ENCODE results near the gene CCDC51.
A peak's percentile ranks its signal among the peaks of the same experiment; 100 is the strongest.
"Not testable (repeated sequence)": the region's sequence is repeated elsewhere in the genome, so short reads cannot be mapped to it uniquely, and the experiment has no call there.

CCDC51 gene, protein sequence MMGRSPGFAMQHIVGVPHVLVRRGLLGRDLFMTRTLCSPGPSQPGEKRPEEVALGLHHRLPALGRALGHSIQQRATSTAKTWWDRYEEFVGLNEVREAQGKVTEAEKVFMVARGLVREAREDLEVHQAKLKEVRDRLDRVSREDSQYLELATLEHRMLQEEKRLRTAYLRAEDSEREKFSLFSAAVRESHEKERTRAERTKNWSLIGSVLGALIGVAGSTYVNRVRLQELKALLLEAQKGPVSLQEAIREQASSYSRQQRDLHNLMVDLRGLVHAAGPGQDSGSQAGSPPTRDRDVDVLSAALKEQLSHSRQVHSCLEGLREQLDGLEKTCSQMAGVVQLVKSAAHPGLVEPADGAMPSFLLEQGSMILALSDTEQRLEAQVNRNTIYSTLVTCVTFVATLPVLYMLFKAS

DNA sequence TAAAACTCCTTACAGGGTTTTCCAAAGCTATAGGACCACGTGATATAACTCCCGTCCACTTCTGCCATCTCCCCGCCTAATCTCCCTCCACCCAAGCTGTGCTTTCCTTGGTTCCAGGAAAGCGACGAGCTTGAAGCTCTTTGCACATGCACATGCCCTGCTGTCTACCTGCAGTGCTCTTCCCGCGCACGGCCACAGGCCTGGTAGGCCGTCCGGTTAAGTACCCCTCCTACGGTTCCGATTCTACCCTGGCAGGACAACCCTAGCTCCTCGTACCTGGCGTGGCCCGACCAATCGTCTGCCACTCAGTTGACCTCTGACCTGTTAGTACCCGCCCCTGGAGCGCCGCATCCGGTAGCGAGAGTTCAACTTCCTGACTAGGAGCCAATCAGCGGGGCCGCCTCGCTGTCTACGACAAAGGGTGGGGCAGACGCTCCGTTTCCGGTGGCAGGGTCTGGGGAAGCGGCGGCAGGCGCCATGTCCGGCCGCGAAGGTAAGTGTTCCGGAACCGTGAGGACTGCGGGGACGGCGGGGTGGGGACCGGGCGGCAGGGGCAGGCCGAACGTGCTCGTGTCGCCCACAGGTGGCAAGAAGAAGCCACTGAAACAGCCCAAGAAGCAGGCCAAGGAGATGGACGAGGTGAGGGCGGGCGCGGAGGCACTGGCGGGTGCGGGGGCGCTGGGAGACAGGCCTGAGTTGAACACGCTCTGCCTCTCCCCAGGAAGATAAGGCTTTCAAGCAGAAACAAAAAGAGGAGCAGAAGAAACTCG, at the start of gene CCDC51, which contains the start of gene TMA7:
TSS of gene CCDC51 (minus strand) at position 300 of the 770 bp plus-strand sequence. CDS start 4,991 bp downstream, outside the sequence.
TSS of gene TMA7 (plus strand) at position 438 of the 770 bp plus-strand sequence. CDS start at position 478, 40 bp downstream.
- DNase-seq: peak; percentile 86

DNA sequence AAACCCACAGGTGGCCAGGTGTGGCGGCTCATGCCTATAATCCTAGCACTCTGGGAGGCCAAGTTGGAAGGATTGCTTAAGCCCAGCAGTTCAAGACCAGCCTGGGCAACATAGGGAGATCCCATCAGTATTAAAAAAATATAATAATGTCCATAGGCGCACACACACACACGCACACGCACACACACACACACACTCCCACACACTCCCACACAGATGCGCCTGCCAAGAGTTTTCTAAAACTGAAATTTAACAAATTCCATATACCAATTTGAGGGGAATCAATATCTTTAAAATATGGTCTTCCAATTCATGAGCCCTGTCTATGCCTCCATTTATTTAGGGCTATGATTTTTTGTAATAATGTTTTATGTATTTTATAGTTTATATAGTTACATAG, 47.0 kb upstream of the CCDC51 start:
- DNase-seq: no peak

DNA sequence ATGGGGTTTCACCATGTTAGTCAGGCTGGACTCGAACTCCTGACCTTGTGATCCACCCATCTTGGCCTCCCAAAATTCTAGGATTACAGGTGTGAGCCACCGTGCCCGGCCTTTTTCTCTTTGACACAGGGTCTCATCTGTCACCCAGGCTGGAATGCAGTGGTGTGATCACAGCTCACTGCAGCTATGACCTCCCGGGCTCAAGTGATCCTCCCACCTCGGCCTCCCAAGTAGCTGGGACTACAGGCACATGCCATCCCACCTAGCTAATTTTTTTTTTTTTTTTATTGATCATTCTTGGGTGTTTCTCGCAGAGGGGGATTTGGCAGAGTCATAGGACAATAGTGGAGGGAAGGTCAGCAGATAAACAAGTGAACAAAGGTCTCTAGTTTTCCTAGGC, 42.9 kb upstream of the CCDC51 start:
- DNase-seq: not testable (repeated sequence)

DNA sequence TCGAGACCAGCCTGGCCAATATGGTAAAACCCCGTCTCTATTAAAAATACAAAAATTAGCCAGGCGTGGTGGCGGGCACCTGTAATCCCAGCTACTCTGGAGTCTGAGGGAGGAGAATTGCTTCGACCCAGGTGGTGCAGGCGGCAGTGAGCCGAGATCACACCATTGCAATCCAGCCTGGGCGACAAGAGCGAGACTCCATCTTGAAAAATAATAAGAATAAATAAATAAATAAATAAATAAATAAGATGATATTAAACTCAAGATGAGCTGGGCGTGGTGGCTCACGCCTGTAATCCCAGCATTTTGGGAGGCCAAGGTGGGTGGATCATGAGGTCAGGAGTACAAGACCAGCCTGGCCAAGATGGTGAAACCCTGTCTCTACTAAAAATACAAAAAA, 41.0 kb upstream of the CCDC51 start:
- not testable (repeated sequence) for DNase-seq

DNA sequence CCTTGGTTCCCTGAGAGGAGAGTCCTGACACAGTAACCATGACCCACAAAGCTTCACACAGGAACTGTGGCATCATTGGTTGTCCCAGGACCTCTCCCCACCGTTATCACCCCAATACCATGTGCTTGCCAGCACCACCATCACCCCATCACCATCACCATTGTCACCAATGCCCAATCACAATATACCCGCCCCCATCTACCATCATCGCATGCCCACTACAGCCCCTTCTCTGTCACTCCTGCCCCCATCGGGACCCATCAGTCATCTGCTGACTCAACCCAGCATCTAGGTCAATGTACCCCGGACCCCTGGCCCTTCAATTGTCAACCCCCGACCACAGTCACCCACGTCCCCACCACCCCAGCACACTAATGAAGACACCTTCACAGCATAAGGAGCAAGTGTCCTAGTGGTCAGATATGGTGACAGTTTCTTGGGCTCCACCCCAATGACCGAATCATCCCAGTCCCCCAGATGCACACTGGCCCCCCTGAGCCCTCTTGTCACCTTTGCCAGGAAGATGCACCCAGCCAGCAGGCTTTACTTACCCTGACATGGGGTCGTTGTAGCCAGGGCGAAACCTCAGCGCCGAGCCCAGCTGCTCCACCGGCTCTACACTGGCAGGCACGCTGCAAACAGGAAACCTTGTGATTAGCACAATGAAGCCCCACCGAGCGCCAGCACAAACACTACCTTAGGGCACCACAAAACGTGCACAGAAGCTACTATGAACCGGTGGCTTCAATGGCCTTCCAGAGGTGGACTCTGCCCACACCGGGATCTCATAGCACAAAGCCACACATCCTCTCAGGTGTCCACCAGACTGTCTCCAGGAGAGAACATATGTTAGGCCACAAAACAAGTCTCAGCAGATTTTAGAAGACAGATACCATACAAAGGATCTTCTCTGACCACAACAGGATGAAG, 39.0 kb upstream of the CCDC51 start:
- no peak for DNase-seq

DNA sequence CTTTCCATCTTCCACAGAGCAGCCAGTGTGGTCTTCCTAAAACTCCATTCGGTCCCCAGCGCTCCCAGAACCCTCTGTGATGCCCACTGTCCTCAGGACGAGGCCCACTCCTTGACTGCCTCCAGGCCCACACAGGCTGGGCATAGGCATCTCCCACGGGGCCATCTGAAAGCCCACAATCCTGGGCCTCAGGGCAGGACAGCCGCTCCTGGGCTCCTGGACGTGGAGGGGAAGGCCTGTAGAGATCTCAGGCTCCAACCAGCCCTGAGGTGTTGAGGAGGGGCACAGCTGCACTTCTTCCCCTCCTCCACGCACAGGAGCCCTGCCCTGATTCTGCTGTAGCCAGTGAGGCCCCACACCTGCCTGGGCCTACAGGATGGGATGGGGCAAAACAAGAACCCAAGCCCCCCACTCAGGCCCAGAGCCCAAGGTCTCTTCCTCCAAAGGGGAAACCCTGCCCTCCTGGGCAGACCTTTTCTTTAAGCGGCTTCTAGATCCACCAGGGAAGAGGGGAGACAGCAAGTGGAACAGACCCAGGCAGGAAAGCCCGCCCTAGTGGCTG, 38.1 kb upstream of the CCDC51 start:
- no peak for DNase-seq

DNA sequence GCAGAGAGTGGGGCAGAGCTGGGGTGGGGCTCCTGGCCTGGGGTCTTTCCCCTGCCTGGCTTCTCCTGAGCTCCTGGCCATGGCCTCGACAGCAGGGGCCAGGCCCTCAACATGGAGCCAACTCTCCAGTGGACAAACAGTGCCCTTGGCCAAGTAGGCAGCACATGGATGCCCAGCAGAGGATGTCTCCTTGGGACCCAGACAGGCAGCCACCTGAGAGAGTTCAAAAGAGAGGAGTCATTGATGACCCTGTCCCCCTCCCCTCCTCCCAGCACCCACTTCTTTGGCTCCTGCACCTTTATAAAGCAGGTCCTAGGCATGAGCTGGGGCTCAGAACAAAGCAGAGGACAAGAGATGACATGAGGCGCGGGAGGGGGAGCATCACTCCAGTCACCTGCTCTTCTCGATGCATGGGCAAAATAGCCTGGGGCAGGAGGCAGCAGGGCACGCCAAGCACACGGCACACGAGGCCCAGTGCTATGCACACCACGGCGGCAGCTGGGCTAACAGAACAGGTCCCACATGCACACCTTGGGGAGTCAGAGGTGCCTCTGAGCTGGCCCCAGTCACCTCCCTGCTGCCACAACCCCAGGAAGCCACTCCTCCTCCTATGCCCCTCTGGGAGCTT, 36.6 kb upstream of the CCDC51 start:
- DNase-seq: no peak

DNA sequence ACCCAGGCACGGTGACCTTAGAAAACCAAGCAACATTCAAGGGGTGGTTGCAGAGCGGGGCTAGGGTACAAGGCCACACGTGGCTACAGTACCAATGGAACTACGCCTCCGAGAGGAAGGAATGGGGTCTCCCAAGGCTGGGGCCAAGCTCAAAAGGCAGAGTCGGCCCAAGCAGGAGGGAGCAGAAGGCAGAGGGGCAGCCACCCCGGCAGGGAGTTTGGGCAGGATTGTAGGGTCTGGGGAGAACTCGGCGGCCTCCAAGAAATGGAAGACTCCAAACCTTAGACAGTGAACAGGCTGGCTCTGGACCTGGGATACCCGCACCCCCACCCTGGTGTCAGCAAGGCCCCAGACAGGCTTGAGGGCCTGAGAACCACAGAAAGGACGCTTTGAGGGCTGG, 35.3 kb upstream of the CCDC51 start:
- DNase-seq: no peak

DNA sequence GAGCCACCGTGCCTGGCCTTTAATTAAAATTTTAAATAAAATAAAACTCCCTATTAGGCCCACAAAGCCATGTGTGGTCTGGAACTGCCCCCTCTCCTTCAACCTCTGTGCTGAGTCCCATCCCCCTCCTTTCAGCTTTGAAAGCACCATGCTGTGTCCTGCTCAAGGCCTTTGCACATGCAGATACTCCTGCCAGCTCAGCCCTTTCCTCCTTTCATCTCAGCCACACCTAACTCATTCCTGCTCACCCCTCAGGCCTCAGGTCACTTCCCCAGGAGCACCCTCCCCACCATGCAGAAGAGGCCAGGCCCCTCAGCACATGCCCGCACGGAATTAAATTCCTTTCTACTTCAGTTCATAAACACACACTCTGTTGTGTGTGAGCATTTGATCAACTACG, 34.7 kb upstream of the CCDC51 start:
- no peak for DNase-seq

DNA sequence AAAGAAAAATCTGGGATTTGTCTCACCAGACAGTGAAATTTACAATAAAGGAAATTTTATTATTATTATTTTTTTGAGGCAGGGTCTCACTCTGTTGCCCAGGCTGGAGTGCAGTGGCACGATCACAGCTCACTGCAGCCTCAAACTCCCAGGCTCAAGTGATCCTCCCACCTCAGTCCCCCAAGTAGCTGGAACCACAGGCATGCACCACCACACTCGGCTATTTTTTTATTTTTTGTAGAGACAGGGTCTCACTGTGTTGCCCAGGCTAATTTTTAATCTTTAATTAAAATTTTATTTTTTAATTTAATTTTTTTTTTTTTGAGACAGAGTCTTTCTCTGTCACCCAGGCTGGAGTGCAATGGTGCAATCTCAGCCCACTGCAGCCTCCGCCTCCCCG, 34.1 kb upstream of the CCDC51 start:
- not testable (repeated sequence) for DNase-seq

DNA sequence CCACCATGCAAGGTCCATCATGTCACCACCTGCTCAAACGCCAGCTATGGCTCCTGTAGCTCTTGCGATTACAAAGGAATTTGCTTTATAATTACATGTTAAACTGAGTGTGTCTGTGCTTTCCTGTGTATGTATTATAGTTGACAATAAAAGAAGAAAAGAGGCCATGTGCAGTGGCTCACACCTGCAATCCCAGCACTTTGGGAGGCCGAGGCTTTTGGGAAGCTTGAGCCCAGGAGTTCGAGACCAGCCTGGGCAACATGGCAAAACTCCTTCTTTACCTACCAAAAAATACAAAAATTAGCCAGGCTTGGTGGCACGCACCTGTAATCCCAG, 33.7 kb upstream of the CCDC51 start:
- no peak for DNase-seq

DNA sequence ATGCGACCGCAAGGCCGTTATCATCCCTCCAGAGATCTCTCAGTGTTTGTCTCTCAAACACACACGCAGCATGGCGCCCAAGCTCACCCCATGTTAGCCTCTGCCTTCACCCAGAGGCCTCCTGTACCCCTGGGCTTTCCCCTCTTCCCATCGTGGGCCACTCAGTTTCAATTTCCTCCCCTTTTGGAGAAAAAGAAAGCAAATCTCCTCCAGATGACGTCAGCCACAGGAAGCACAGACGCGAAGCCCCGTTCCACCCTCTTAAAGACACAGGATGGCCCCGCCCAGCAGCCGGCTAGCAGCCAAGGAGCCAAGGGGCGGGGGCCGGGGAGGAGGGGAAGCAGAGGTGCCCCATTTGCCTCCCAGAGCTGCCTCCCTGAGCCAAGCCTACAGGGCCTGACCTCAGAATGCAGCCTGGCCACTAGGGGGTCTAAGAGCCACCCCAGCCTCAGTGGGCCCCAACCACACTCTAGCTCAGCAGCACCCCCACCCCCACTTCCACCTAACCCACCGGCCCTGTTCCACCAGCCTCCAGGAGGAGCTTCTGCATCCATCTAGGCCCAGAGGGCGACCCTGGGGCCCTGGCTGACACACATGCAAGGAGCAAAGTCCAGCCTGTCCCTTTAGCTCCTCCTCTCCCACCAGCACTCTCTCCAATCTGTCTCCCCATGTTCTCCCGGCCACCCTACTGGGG, 33.2 kb upstream of the CCDC51 start:
- DNase-seq: peak; percentile 37

DNA sequence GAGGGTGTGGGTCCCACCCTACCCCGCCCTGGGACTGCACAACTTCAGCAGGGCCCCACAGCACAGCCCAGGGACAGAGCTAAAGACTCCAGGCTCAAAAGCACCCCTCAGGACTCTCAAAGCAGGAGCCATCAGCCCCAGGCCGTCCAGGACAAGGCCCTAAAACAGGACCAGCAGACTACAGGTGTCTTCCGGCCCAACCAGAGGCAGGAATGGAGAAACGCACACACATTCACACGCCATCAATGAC, 32.7 kb upstream of the CCDC51 start:
- DNase-seq: no peak

DNA sequence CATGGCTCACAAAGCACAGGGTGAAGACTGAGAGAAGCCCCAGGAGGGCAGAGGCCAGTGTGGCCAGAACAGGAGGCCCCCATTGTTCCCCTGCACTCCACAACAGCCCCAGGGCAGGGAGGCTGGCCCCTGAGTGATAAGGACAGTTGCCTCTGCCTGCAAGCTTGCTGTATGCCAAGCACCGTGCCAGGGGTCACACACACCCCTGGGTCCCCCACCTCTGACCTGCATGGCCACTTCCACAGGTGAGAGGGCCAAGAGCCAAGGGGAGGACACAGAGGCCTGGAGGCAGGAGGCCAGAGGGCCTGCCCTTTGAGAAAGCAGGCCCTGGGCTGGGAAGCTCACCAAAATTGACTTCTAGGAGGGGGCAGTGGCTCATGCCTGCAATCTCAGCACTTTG, 30.4 kb upstream of the CCDC51 start:
- DNase-seq: no peak

DNA sequence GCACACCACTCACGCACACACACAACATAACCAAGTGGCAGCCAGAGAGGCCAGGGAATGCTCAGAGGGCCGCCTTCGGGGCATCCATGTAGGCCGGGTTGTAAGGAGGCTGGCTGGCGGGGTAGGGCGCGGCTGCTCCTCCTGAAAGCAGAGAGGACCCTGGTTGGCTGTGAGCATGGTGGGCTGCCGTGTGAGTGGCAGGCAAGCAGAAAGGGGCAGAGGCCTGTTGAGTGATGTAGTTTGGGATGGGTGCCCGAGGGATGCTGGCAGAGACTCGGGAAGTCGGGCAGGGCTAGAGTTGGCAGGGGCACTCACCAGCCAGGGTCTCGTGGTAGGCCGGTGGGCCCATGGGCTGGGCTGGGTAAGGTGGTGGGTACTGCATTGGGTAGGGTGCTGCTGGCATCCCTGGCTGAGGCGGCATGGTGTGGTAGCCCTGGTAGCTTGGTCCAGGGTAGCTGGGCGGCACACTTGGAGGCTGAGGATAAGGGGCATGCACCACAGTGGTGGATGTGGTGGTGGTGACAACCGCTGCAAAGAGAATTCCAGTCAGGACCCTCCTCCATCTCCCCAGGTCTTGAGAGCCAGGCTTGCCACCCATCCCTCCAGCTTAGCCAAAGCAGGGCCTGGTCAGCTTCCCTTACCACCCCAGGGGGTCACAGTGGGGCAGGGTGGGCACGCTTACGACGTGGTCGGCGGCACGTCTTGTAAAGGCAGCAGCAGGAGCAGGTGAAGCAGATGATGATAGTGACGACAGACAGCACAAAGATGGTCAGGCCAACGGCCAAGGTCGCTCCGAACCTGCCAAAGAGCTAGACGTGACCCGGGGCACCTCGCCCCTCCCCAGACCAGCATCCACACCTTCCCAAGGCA, 29.4 kb upstream of the CCDC51 start:
- DNase-seq: no peak

DNA sequence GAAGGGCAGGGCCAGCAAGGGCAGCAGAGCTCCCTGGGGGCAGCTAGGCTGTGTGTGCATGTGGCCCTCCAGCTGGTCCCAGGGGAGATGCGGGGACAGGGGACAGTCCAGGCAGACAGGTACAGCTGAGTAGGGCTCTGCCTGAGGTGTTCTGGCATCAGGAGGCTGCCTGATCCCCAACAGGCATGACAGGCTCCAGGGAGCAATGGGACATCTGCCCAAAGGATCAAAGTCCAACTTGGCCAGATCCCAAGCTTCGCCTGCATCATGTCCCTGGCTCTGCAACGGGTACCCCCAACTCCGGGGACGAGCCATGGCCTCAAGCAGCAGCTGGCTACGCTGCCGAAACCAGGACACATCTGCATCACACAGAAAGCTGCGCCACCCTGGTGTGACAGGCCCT, 28.4 kb upstream of the CCDC51 start:
- DNase-seq: no peak

DNA sequence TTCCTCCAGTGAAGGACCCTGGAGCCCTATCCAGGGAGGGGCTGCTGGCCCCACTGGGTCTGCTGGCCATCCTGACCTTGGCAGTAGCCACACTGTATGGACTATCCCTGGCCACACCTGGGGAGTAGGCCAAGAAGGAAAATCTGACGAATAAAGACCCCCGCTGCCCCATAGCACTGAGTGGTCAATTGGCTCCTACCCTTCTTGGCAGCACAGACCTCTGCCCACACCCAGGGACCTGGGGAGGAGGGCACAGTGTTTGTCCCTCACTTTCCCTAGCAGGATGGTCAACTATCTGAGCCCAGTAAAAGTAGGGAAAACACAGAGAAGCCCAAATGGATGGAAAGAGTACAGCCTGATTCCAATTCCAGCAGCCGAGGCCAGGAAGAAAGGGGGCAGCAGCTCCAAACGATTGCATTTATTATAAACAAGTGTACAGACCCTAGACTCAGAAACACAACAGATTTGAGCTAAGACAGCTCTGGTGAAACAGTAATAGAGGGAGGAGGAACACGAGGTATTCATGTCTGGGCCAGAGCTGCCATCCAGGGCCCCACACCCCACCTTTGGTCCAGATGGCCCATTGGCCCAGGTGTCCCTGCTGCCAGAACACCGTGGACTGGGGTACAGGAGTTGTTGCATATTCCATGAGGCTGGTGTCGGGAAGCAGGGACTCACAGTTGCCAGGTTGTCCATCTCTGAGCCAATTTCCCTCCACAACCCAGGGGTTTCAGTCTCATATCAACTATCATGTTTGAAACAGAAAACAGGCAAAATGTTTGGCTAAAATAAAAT, 27.8 kb upstream of the CCDC51 start:
- no peak for DNase-seq

DNA sequence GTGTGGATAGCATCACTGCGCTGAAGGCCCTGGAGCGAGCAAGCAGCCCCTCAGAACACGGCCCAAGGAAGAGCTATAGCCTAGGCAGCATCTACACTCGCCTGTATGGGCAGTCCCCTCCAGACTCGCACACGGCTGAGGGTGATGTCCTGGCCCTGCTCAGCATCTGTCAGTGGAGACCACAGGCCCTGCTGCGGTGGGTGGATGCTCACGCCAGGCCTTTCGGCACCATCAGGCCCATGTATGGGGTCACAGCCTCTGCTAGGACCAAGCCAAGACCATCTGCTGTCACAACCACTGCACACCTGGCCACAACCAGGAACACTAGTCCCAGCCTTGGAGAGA, 27.2 kb upstream of the CCDC51 start:
- DNase-seq: no peak

DNA sequence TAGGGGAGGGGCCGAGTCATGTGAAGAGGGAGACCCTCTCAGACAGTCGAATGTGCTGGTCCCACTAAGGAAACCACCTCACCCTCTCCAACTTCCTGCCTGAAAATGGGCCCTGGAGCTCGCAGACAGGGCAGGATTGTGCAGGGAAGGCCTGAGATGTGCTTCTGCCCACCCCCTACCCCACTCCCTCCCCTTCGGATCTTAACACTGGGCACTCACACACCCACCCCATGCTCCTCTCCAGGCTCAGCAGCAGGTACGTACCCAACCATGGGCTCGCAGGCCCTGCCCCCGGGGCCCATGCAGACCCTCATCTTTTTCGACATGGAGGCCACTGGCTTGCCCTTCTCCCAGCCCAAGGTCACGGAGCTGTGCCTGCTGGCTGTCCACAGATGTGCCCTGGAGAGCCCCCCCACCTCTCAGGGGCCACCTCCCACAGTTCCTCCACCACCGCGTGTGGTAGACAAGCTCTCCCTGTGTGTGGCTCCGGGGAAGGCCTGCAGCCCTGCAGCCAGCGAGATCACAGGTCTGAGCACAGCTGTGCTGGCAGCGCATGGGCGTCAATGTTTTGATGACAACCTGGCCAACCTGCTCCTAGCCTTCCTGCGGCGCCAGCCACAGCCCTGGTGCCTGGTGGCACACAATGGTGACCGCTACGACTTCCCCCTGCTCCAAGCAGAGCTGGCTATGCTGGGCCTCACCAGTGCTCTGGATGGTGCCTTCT, 26.6 kb upstream of the CCDC51 start:
- no peak for DNase-seq

All from NCI-H524 treated with DMSO at 0.1 percent for 48 hours (cell line).